ENCODE results near the gene ZNF2. TPM values are rescaled to one million over a fixed set of nuclear protein-coding genes. Genes with fewer than 3 reads are reported as not detected.

ZNF2 gene
- 9.4 and 9.6 TPM in 2 replicates for total RNA-seq
- 4.5 TPM for polyA plus RNA-seq (2012)

- DNase-seq (ENCODE audit: low read depth), result peak; percentile 99
These were observed at the start of gene ZNF2 for GRCh38 chr2:95165371-95166064. Gene ZNF2 (plus strand): TSS chr2:95165809. CDS start chr2:95176227, 10,418 bp downstream.

GRCh38 chr2:95121093-95121406 lies 44.6 kb upstream of the ZNF2 start:
- no peak for DNase-seq (ENCODE audit: low read depth)

- peak; percentile 83 for DNase-seq (ENCODE audit: low read depth)
These were observed 44.0 kb upstream of the ZNF2 start, which contains the start of gene MRPS5 for GRCh38 chr2:95121407-95122196. Gene MRPS5 (minus strand): TSS chr2:95121808. CDS start chr2:95121791, 17 bp downstream.

GRCh38 chr2:95122197-95122551 lies 43.4 kb upstream of the ZNF2 start:
- no peak for DNase-seq (ENCODE audit: low read depth)

- DNase-seq (ENCODE audit: low read depth), result no peak
These were observed 26.9 kb upstream of the ZNF2 start for GRCh38 chr2:95138702-95139101.

- no peak for DNase-seq (ENCODE audit: low read depth)
These were observed 21.8 kb upstream of the ZNF2 start for GRCh38 chr2:95143838-95144237.

GRCh38 chr2:95149397-95149984 lies 16.1 kb upstream of the ZNF2 start:
- no peak for DNase-seq (ENCODE audit: low read depth)

GRCh38 chr2:95158441-95158840 lies 7.2 kb upstream of the ZNF2 start:
- no peak for DNase-seq (ENCODE audit: low read depth)

- peak; percentile 60 for DNase-seq (ENCODE audit: low read depth)
These were observed 6.6 kb upstream of the ZNF2 start for GRCh38 chr2:95158891-95159619.

- peak; percentile 72 for DNase-seq (ENCODE audit: low read depth)
These were observed 5.7 kb upstream of the ZNF2 start, which contains the start of gene ZNF514 for GRCh38 chr2:95159690-95160449. Gene ZNF514 (minus strand): TSS chr2:95159848. CDS start chr2:95153253, 6,595 bp downstream.

- DNase-seq (ENCODE audit: low read depth), result no peak
These were observed 609 bp upstream of the ZNF2 start for GRCh38 chr2:95165030-95165370.

GRCh38 chr2:95166065-95166763 lies 605 bp downstream of the ZNF2 start:
- no peak for DNase-seq (ENCODE audit: low read depth)

GRCh38 chr2:95171902-95172301 lies 6.3 kb downstream of the ZNF2 start:
- DNase-seq (ENCODE audit: low read depth), result no peak

GRCh38 chr2:95174031-95174542 lies 8.5 kb downstream of the ZNF2 start:
- no peak for DNase-seq (ENCODE audit: low read depth)

- no peak for DNase-seq (ENCODE audit: low read depth)
These were observed 13.8 kb downstream of the ZNF2 start for GRCh38 chr2:95179451-95179850.

GRCh38 chr2:95181774-95182173 lies 16.2 kb downstream of the ZNF2 start:
- DNase-seq (ENCODE audit: low read depth), result no peak

- no peak for DNase-seq (ENCODE audit: low read depth)
These were observed 19.6 kb downstream of the ZNF2 start for GRCh38 chr2:95185197-95185596.

- DNase-seq (ENCODE audit: low read depth), result no peak
These were observed 20.4 kb downstream of the ZNF2 start for GRCh38 chr2:95185973-95186372.

- peak; percentile 45 for DNase-seq (ENCODE audit: low read depth)
These were observed 27.3 kb downstream of the ZNF2 start for GRCh38 chr2:95192956-95193355.

GRCh38 chr2:95203911-95204310 lies 38.3 kb downstream of the ZNF2 start:
- DNase-seq (ENCODE audit: low read depth), result no peak

Data from myocyte (in vitro differentiated cells).